ENCODE data around the gene GALNT8. TPM values are rescaled to one million over a fixed set of nuclear protein-coding genes. Genes with fewer than 3 reads are reported as not detected.

Gene GALNT8
- total RNA-seq, 4 donors from 2014 or later, result 0.29 to 5.8 (median 0.70) TPM; not detected in 1

- no peaks in the 10 kb centered on the region for H3K36me3 ChIP-seq
Observed at GRCh38 chr12:4816744-4817525, 96.7 kb downstream of the GALNT8 start.

GRCh38 chr12:4817880-4818279, 97.7 kb downstream of the GALNT8 start:
- Histone ChIP-seq H3K27me3 (no peaks in the 10 kb centered on the region), H3K9me3 (no peaks in the 10 kb centered on the region), H3K4me1 (no peaks in the 10 kb centered on the region), H3K27ac (no peak overlapping the region), H3K4me3 (no peak overlapping the region), H3K36me3 (no peaks in the 10 kb centered on the region)
- TF ChIP-seq, protein P1, sequence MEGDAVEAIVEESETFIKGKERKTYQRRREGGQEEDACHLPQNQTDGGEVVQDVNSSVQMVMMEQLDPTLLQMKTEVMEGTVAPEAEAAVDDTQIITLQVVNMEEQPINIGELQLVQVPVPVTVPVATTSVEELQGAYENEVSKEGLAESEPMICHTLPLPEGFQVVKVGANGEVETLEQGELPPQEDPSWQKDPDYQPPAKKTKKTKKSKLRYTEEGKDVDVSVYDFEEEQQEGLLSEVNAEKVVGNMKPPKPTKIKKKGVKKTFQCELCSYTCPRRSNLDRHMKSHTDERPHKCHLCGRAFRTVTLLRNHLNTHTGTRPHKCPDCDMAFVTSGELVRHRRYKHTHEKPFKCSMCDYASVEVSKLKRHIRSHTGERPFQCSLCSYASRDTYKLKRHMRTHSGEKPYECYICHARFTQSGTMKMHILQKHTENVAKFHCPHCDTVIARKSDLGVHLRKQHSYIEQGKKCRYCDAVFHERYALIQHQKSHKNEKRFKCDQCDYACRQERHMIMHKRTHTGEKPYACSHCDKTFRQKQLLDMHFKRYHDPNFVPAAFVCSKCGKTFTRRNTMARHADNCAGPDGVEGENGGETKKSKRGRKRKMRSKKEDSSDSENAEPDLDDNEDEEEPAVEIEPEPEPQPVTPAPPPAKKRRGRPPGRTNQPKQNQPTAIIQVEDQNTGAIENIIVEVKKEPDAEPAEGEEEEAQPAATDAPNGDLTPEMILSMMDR (IDR thresholded peaks at IDR 0.05), result no peak
- TF ChIP-seq POLR2A (IDR thresholded peaks at IDR 0.05), result no peak
- intact Hi-C loops (cut with DNase I; ENCODE audit: low total_unique reads), result no loop called here
- no peak for DNase-seq

More at GRCh38 chr12:4816744-4817525, 96.7 kb downstream of the GALNT8 start:
- Histone ChIP-seq H3K27me3 (no peaks in the 10 kb centered on the region), H3K4me3 (no peak overlapping the region), H3K27ac (no peak overlapping the region), H3K9me3 (no peaks in the 10 kb centered on the region), H3K4me1 (no peaks in the 10 kb centered on the region)
- TF ChIP-seq POLR2A (IDR thresholded peaks at IDR 0.05), result no peak
- TF ChIP-seq, protein P1 (IDR thresholded peaks at IDR 0.05), result no peak
- intact Hi-C loops (cut with DNase I; ENCODE audit: low total_unique reads), result no loop called here
- DNase-seq, result no peak

DNA sequence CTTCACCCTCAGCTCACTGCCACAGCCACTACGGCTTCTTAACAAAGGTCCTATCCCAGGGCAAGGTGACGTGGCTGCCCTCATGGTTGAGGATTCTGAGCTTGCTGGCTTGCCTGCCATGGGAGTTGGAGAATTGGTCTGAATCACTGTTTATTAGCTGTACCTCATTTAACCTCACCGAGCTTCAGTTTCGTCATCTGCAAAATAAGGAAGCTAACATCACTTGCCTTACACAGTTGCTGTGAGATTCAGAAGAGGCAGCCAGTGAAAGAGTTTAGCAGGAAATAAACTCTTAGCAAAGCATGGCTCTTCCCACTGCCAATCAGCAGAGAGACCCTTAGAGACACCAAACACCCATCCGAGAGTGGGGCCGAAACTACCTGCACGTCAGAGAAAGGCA, 99.5 kb downstream of the GALNT8 start:
- intact Hi-C loops (cut with DNase I; ENCODE audit: low total_unique reads), result no loop called here
- Histone ChIP-seq H3K27me3 (no peaks in the 10 kb centered on the region), H3K27ac (no peak overlapping the region), H3K4me3 (no peak overlapping the region), H3K4me1 (no peaks in the 10 kb centered on the region), H3K9me3 (no peaks in the 10 kb centered on the region), H3K36me3 (no peaks in the 10 kb centered on the region)
- TF ChIP-seq, protein P1 (IDR thresholded peaks at IDR 0.05), result no peak
- no peak for TF ChIP-seq POLR2A (IDR thresholded peaks at IDR 0.05)
- DNase-seq, result no peak

DNA sequence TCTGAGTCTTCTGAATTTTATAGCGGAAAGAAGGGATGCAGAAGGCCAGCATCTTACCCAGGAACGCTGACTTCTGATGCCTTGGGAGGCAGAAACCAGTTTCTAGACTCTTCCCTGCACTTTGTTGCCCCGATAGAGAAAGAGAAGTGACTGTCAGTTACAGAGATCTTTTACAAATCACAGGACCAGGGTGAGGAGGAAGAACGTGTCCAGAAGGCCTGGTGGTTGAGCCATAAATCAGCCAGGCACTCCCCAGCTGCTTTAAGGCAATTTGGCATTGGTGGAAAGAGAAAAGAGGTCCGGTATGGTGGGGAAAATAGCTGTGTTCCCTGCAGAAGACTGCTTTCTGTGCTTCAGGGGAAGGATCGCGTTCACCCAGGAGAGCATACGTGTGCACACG, 100.8 kb downstream of the GALNT8 start:
- Histone ChIP-seq H3K27ac (no peak overlapping the region), H3K4me1 (no peaks in the 10 kb centered on the region), H3K9me3 (no peaks in the 10 kb centered on the region), H3K4me3 (no peak overlapping the region), H3K27me3 (no peaks in the 10 kb centered on the region), H3K36me3 (no peaks in the 10 kb centered on the region)
- no peak for DNase-seq
- intact Hi-C loops (cut with DNase I; ENCODE audit: low total_unique reads), result no loop called here
- TF ChIP-seq POLR2A (IDR thresholded peaks at IDR 0.05), result no peak
- TF ChIP-seq, protein P1 (IDR thresholded peaks at IDR 0.05), result no peak

Other genes with a start within 250 kb of the GALNT8 start
- 10 to 100 TPM in 1 of 4 donors, 1 to 10 TPM in 1, not detected in 2; 1.3 to 22.8 TPM for gene RAD51AP1, start 181.5 kb upstream of the GALNT8 start, total RNA-seq
- gene DYRK4, start 158.2 kb upstream of the GALNT8 start, total RNA-seq, result 10 to 100 TPM; 32.3 to 51.1 (median 41.4) TPM
- gene AKAP3, start 71.3 kb upstream of the GALNT8 start, total RNA-seq, result 1 to 10 TPM in 2 of 4 donors, under 1 TPM in 1, not detected in 1; 0.79 to 1.6 (median 1.3) TPM
- 10 to 100 TPM; 24.3 to 74.4 (median 61.8) TPM for gene NDUFA9, start 71.3 kb upstream of the GALNT8 start, total RNA-seq
- 1 to 10 TPM in 1 of 4 donors, under 1 TPM in 2, not detected in 1; under 0.01 to 2.4 (median 0.61) TPM for gene KCNA1, start 189.5 kb downstream of the GALNT8 start, total RNA-seq

Measured in uterus (tissue), 4 donors.